HEK293 (cell line): ENCODE results near the gene MTFMT.

ENCODE experiments used
- CTCF ChIA-PET: fragments of 350-600 bp; formaldehyde crosslinking; extraction: SDS; loops from one replicate; lab custom pipeline; 2021; ENCODE audit warnings: antibody characterized with exemption; lab: Yijun Ruan, JAX
- POLR2A ChIA-PET: fragments of 300-600 bp; formaldehyde crosslinking; extraction: SDS; loops from one replicate; lab custom pipeline; 2020; ENCODE audit warnings: antibody characterized with exemption, inconsistent platforms; lab: Yijun Ruan, JAX
- H3K27ac ChIP-seq: fragments of 200-500 bp; sonication (Bioruptor generic); 2 replicates; pipeline ENCODE4 v1.5.1; 2014; ENCODE audit warnings: low read depth, low read length, control low read depth, inconsistent platforms; ENCODE audit errors: extremely low read depth
- H3K36me3 ChIP-seq, 2 experiments: fragments of 200-500 bp in 1 of 2; sonication (Bioruptor generic) in 1 of 2; 1 replicate in 1 of 2; 2 replicates in 1 of 2; pipeline ENCODE4 v1.5.1; 2014 to 2017; ENCODE audit warnings: inconsistent platforms in 2 of 2, low read length in 2 of 2; ENCODE audit not compliant: control insufficient read depth in 2 of 2, insufficient read depth in 1 of 2
- H3K4me1 ChIP-seq: fragments of 200-500 bp; sonication (Bioruptor generic); 2 replicates; pipeline ENCODE4 v1.5.1; 2014; ENCODE audit warnings: mild to moderate bottlenecking, low read length, inconsistent platforms; ENCODE audit not compliant: control insufficient read depth, insufficient read depth
- H3K4me3 ChIP-seq: 2 replicates; pipeline ENCODE4 v1.5.1; 2011; ENCODE audit warnings: low read depth, mild to moderate bottlenecking, control low read depth, low read length, moderate library complexity
- H3K9me3 ChIP-seq: fragments of 200-500 bp; sonication (Bioruptor generic); 2 replicates; pipeline ENCODE4 v1.5.1; 2014; ENCODE audit warnings: low read depth, low read length, inconsistent platforms; ENCODE audit not compliant: control insufficient read depth, insufficient read depth
- EGR2 ChIP-seq: fragments of 450-650 bp; formaldehyde crosslinking; IDR thresholded peaks from 2 replicates; pipeline ENCODE4 v1.5.1; 2016; ENCODE audit warnings: low read depth, missing biosample characterization, missing genetic modification characterization
- SCRT2 ChIP-seq: fragments of 450-650 bp; formaldehyde crosslinking; IDR thresholded peaks from 2 replicates; pipeline ENCODE4 v1.5.1; 2016; ENCODE audit warnings: missing biosample characterization, missing genetic modification characterization
- YY1 ChIP-seq: fragments of 450-650 bp; formaldehyde crosslinking; IDR thresholded peaks from 2 replicates; pipeline ENCODE4 v1.5.1; 2018; ENCODE audit warnings: missing biosample characterization, missing genetic modification characterization
- ZNF121 ChIP-seq: fragments of 450-650 bp; formaldehyde crosslinking; IDR thresholded peaks from 2 replicates; pipeline ENCODE4 v1.5.1; 2016; ENCODE audit warnings: missing biosample characterization, missing genetic modification characterization
- ZNF223 ChIP-seq: fragments of 450-650 bp; formaldehyde crosslinking; IDR thresholded peaks from 2 replicates; pipeline ENCODE4 v1.5.1; 2016; ENCODE audit warnings: missing biosample characterization, missing genetic modification characterization
- ZNF24 ChIP-seq: fragments of 450-650 bp; formaldehyde crosslinking; IDR thresholded peaks from 2 replicates; pipeline ENCODE4 v1.5.1; 2016; ENCODE audit warnings: missing biosample characterization, missing genetic modification characterization
- ZNF311 ChIP-seq: fragments of 450-650 bp; formaldehyde crosslinking; IDR thresholded peaks from 2 replicates; pipeline ENCODE4 v1.5.1; 2017; ENCODE audit warnings: missing biosample characterization, missing genetic modification characterization, borderline replicate concordance
- ZNF394 ChIP-seq: fragments of 450-650 bp; formaldehyde crosslinking; IDR thresholded peaks from 2 replicates; pipeline ENCODE4 v1.5.1; 2016; ENCODE audit warnings: missing biosample characterization, missing genetic modification characterization, mild to moderate bottlenecking, moderate library complexity, borderline replicate concordance
- ZNF426 ChIP-seq: fragments of 450-650 bp; formaldehyde crosslinking; IDR thresholded peaks from 2 replicates; pipeline ENCODE4 v1.5.1; 2017; ENCODE audit warnings: missing biosample characterization, missing genetic modification characterization, mild to moderate bottlenecking, inconsistent platforms, moderate library complexity
- ZNF514 ChIP-seq: fragments of 450-650 bp; formaldehyde crosslinking; IDR thresholded peaks from 2 replicates; pipeline ENCODE4 v1.5.1; 2016; ENCODE audit warnings: missing biosample characterization, missing genetic modification characterization
- ZNF518A ChIP-seq: fragments of 450-650 bp; formaldehyde crosslinking; conservative IDR thresholded peaks from 2 replicates; pipeline ENCODE4 v1.5.1; 2016; ENCODE audit warnings: low read depth, missing biosample characterization, missing genetic modification characterization
- ZNF623 ChIP-seq: fragments of 450-650 bp; formaldehyde crosslinking; IDR thresholded peaks from 2 replicates; pipeline ENCODE4 v1.5.1; 2016; ENCODE audit warnings: missing biosample characterization, missing genetic modification characterization
- ZNF658 ChIP-seq: fragments of 450-650 bp; formaldehyde crosslinking; IDR thresholded peaks from 2 replicates; pipeline ENCODE4; 2016; ENCODE audit warnings: missing biosample characterization, missing genetic modification characterization
- ZNF660 ChIP-seq: fragments of 450-650 bp; IDR thresholded peaks from 2 replicates; pipeline ENCODE4 v1.5.1; 2018; ENCODE audit warnings: missing biosample characterization, mild to moderate bottlenecking, missing genetic modification characterization
- ZNF664 ChIP-seq: fragments of 450-650 bp; formaldehyde crosslinking; IDR thresholded peaks from 2 replicates; pipeline ENCODE4 v1.5.1; 2016; ENCODE audit warnings: missing biosample characterization, missing genetic modification characterization
- ZNF701 ChIP-seq: fragments of 450-650 bp; formaldehyde crosslinking; IDR thresholded peaks from 2 replicates; pipeline ENCODE4 v1.5.1; 2016; ENCODE audit warnings: missing biosample characterization, missing genetic modification characterization
- ZNF777 ChIP-seq: fragments of 450-650 bp; formaldehyde crosslinking; IDR thresholded peaks from 2 replicates; pipeline ENCODE4 v1.5.1; 2017; ENCODE audit warnings: missing biosample characterization, missing genetic modification characterization, borderline replicate concordance
- TF ChIP-seq, protein P1 (sequence below): fragments of 450-650 bp; formaldehyde crosslinking; IDR thresholded peaks from 2 replicates; pipeline ENCODE4 v1.5.1; 2016; ENCODE audit warnings: missing biosample characterization, missing genetic modification characterization
- TF ChIP-seq, protein P2 (sequence below): fragments of 450-650 bp; formaldehyde crosslinking; IDR thresholded peaks from 2 replicates; pipeline ENCODE4 v1.5.1; 2017; ENCODE audit warnings: missing biosample characterization, missing genetic modification characterization
- TF ChIP-seq, protein P3 (sequence below): fragments of 450-650 bp; formaldehyde crosslinking; IDR thresholded peaks from 2 replicates; pipeline ENCODE4 v1.5.1; 2016; ENCODE audit warnings: missing biosample characterization, missing genetic modification characterization

MTFMT gene

GRCh38 chr15:65032801-65033537, 3.5 kb upstream of the MTFMT start (continued):
- TF ChIP-seq, protein P1, sequence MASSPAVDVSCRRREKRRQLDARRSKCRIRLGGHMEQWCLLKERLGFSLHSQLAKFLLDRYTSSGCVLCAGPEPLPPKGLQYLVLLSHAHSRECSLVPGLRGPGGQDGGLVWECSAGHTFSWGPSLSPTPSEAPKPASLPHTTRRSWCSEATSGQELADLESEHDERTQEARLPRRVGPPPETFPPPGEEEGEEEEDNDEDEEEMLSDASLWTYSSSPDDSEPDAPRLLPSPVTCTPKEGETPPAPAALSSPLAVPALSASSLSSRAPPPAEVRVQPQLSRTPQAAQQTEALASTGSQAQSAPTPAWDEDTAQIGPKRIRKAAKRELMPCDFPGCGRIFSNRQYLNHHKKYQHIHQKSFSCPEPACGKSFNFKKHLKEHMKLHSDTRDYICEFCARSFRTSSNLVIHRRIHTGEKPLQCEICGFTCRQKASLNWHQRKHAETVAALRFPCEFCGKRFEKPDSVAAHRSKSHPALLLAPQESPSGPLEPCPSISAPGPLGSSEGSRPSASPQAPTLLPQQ (tag by site-specific recombination) = peak; percentile 48

GRCh38 chr15:65029736-65030208, 333 bp upstream of the MTFMT start:
- Histone ChIP-seq H3K4me1 (no peaks in the 10 kb centered on the region), H3K4me3 (no peak overlapping the region), H3K27ac (no peak overlapping the region), H3K36me3 (peaks cover 7 to 19% of the 10 kb centered on the region in 2 experiments; a peak in 2 of 3 replicates), H3K9me3 (no peaks in the 10 kb centered on the region)
- ChIA-PET CTCF (no interaction called here), POLR2A (no interaction called here)
- TF ChIP-seq ZNF623 (tag by site-specific recombination) (peak; percentile 45), ZNF121 (tag by site-specific recombination) (0 out of 2 replicates have a peak, but pooled peaks have one; percentile 35), ZNF701 (tag by site-specific recombination) (no peak), ZNF518A (tag by site-specific recombination) (peak; percentile 59; the same call in 1 of the 2 replicates), ZNF664 (tag by site-specific recombination) (peak; percentile 39; the same call in 1 of the 2 replicates), ZNF658 (tag by site-specific recombination) (no peak), ZNF426 (tag by site-specific recombination) (peak; percentile 56), ZNF394 (tag by site-specific recombination) (peak; percentile 76; the same call in 1 of the 2 replicates)
- TF ChIP-seq, protein P2, sequence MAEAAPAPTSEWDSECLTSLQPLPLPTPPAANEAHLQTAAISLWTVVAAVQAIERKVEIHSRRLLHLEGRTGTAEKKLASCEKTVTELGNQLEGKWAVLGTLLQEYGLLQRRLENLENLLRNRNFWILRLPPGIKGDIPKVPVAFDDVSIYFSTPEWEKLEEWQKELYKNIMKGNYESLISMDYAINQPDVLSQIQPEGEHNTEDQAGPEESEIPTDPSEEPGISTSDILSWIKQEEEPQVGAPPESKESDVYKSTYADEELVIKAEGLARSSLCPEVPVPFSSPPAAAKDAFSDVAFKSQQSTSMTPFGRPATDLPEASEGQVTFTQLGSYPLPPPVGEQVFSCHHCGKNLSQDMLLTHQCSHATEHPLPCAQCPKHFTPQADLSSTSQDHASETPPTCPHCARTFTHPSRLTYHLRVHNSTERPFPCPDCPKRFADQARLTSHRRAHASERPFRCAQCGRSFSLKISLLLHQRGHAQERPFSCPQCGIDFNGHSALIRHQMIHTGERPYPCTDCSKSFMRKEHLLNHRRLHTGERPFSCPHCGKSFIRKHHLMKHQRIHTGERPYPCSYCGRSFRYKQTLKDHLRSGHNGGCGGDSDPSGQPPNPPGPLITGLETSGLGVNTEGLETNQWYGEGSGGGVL (tag by site-specific recombination) = no peak

- POLR2A ChIA-PET = interaction anchor here (0.6 kb wide), 1 partner anchor 187 kb away, joined by 3 read pairs; no protein-coding TSS in a partner anchor
- H3K27ac ChIP-seq = no peak overlapping the region
- peaks cover 12 to 27% of the 10 kb centered on the region in 2 experiments; a peak in 2 of 3 replicates for H3K36me3 ChIP-seq
- H3K9me3 ChIP-seq = no peaks in the 10 kb centered on the region
- H3K4me1 ChIP-seq = no peaks in the 10 kb centered on the region
- CTCF ChIA-PET = interaction anchor here (0.6 kb wide), 2 partner anchors 19 to 641 kb away, joined by 3 to 4 read pairs; partner anchors contain the start of gene TRIP4
- H3K4me3 ChIP-seq = peak overlapping the region; percentile 91; the same call in 1 of the 2 replicates
- TF ChIP-seq SCRT2 (tag by site-specific recombination) (no peak), ZNF311 (no peak), ZNF777 (tag by site-specific recombination) (no peak), ZNF223 (tag by site-specific recombination) (no peak), YY1 (tag by site-specific recombination) (no peak), ZNF660 (tag by site-specific recombination) (no peak), ZNF24 (tag by site-specific recombination) (no peak), ZNF426 (tag by site-specific recombination) (no peak), EGR2 (tag by site-specific recombination) (no peak), ZNF514 (tag by site-specific recombination) (no peak)
- TF ChIP-seq, protein P3, sequence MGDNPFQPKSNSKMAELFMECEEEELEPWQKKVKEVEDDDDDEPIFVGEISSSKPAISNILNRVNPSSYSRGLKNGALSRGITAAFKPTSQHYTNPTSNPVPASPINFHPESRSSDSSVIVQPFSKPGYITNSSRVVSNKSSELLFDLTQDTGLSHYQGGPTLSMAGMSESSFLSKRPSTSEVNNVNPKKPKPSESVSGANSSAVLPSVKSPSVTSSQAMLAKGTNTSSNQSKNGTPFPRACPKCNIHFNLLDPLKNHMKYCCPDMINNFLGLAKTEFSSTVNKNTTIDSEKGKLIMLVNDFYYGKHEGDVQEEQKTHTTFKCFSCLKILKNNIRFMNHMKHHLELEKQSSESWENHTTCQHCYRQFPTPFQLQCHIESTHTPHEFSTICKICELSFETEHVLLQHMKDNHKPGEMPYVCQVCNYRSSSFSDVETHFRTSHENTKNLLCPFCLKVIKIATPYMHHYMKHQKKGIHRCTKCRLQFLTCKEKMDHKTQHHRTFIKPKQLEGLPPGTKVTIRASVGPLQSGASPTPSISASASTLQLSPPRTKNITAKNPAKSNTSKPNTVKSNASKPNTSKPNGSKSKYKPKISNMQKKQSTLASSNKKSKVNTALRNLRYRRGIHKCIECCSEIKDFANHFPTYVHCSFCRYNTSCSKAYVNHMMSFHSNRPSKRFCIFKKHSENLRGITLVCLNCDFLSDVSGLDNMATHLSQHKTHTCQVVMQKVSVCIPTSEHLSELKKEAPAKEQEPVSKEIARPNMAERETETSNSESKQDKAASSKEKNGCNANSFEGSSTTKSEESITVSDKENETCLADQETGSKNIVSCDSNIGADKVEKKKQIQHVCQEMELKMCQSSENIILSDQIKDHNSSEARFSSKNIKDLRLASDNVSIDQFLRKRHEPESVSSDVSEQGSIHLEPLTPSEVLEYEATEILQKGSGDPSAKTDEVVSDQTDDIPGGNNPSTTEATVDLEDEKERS (tag by site-specific recombination) = no peak
These were observed 1.1 kb downstream of the MTFMT start for GRCh38 chr15:65028338-65028737.
